Ammon's horn (tissue), 1 donor: ENCODE data around the gene ERFL.

Experiments
- DNase-seq: peaks from one replicate; pipeline ENCODE4 v3.0.0-alpha.2; 2016; ENCODE audit warnings: low spot score

ERFL gene

DNA sequence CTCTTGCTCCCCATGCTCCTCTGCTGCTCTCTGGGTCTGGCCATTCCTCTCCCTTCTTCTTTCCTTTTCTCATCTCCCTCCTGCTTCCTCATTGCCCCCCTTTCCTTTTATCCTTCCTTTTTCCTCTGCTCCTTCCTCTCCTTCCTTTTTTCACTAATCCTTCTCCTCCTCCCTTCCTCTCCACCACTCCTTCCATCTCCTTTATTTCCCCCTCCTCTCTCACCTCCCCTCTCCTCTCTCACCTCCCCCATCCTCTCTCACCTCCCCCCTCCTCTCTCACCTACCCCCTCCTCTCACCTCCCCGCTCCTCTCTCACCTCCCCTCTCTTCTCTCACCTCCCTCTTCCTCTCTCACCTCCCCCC, 31.7 kb downstream of the ERFL start:
- no peak for DNase-seq

DNA sequence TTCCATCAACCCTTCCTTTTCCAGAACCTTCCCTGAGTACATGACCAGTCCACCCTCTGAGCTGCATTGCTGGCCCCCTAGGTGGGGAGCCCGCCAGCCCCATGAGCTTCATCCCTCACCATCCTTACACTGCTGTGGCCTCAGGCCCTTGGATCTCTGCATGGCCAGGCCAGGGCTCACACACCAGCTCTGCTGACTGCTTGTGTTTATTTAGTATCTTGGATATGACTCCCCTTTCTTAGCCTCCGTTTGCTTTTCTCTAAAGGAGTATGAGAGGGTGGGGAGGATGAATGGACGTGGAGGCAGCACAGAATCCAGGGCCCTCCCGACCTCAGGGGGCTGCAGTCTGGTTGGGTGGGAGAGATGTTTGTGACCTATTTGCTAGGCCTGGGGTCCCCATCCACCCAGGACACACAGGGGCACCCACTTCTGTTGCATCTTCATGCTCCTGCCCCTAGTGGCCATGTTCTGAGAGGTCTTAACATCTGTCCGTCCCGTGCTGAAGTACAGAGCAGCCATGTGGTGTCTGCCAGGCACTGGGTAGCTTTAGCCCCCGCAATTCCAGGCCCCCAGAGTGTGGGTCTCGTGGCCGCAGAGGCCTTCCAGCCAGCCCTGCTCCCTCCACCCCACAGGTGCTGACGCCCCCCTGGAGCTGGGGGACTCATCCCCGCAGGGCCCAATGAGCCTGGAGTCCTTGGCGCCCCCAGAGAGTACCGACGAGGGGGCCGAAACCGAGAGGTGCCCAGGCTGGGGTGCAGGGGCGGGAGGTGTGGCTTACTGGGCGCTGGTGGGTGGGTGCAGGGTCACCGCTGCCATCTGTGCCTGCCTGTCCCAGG, 32.3 kb downstream of the ERFL start:
- DNase-seq, result no peak

DNA sequence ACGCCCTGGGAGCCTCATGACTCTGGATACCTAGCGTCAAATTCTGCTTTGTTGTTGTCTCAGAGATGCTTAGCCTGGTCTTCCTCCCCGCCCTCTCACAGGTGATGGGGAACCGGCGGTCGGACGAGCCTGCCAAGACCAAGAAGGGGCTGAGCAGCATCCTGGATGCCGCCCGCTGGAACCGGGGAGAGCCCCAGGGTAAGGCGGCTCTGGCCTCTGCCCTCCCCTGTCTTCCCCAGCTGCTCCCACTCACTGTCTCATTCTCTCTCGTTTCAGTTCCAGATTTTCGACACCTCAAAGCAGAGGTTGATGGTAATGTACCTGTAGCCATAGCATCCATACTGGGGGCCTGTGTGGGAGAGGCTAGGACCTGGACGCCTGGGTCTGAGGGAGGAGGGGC, 33.9 kb downstream of the ERFL start:
- DNase-seq, result no peak

DNA sequence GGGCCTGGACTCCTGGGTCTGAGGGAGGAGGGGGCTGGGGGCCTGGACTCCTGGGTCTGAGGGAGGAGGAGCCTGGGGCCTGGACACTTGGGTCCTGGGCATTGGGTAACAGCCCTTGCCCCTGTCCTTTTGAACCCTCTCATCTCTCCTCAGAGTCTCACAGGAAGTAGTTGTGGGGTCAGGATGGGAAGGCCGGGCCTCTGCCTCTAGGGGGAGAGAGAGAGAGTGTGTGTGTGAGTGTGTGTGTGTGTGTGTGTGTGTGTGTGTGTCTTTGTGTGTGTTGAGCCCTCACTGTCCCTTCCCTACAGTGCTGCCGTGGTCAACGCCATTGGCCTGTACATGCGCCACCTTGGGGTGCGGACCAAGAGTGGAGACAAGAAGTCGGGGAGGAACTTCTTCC, 34.4 kb downstream of the ERFL start:
- DNase-seq, result no peak

DNA sequence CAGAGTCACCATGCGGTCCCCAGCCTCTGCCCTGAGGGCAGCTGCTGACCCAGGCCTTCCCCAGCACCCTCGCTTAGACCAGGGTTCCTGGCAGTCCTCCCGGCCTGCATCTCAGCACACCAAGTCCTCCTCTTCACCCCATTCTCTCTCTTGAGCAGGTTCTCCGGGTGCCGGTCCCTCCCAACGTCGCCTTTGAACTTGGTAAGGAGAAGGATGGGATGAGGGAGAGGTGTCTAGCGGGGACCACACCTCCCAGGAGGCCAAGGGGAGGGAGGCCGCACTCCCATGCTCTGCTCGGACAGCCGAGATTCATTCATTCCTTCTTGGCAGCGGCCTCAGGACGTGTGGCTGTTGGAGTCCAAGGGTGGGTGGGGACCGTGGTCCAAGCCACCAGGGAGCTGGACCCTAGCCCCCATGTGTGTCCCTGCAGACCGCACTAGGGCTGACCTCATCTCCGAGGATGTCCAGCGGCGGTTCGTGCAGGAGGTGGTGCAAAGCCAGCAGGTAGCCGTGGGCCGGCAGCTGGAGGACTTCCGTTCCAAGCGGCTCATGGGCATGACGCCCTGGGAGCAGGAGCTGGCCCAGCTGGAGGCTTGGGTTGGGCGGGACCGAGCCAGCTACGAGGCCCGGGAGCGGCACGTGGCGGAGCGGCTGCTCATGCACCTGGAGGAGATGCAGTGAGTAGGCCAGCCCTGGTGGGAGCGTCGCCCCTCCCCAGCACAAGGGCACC, 35.9 kb downstream of the ERFL start:
- no peak for DNase-seq

DNA sequence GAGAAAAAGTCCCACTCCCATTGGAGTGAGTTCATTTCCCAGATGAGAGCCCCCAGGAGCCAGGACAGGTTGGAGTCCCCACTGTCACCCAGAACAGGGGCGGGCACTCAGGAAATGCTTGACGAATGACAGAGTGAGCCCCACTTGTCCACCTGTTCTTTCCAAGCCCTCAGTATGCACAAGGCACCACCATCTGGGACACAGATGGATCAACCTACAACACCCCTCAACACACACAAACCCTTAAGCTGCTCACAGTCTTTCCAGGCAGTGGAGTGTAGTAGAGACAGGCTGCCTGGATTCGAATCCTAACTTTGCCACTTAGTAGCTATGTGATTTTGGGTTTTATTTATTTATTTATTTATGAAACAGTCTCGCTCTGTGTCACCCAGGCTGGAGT, 37.3 kb downstream of the ERFL start:
- peak; percentile 53 for DNase-seq

DNA sequence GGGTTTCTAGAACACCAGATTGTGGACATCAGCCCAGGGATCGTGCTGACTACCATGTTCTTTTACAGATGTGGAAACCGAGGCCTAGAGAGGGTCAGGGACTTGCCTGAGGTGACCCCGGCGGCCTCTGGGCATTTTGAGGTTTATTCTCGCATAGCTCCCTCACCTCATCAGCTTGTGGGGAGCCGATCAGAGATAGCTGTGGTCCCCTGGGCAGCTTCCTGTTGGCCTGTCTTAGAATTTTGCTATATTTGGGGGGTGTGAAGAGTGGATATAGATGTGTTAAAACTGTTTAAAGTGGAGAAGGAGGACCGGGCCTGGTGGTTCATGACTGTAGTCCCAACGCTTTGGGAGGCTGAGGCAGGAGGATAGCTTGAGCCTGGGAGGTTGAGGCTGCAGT, 38.4 kb downstream of the ERFL start:
- no peak for DNase-seq

DNA sequence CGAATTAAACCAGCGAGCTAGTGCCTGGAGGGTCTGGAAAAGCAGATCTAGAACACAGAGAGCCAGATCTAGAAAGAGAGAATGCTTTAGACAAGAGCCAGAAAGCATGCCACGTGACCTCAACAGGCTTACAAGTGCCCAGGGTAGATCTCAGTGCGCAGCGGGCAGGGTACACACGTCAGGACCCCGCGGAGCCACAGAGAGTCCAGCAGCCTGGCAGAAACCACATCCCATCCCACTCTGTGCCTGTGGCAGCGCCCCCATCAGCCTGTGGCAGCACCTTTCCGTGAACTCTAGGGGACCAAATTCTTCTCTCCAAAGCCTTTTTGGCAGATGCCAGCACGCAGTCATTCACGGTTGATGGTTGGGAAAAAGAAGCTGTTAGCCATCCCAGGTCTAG, 39.3 kb downstream of the ERFL start:
- no peak for DNase-seq

DNA sequence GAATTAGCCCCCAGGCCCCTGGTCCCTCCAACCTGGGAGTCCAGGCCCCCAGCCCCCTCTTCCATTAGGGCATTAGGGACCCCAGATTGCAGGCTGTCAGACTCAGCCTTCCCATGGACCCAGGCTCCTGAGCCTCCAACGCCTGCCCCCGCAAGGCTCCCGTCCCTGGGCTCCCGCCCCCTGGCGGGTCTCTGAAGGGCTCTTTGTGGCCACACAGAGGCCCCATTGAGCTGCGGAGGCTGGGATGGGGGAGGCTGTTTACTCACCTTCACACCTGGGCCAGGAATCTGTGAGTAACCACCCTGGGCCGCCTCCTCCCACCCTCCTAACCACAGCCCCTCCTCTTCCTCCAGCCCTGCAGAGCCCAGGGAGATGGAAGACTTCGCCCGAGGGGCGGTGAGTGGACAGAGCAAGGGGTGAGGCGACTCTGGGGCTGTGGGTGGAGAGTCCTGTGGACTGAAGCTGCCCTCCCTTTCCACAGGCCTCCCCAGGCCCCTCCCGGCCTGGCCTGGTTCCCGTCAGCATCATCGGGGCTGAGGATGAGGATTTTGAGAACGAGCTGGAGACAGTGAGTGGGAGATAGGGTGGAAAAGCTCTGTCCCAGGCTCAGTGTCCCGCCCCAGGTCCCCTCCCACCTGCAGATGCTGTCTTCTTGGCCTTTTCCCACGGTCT, 40.4 kb downstream of the ERFL start:
- peak; percentile 48 for DNase-seq

DNA sequence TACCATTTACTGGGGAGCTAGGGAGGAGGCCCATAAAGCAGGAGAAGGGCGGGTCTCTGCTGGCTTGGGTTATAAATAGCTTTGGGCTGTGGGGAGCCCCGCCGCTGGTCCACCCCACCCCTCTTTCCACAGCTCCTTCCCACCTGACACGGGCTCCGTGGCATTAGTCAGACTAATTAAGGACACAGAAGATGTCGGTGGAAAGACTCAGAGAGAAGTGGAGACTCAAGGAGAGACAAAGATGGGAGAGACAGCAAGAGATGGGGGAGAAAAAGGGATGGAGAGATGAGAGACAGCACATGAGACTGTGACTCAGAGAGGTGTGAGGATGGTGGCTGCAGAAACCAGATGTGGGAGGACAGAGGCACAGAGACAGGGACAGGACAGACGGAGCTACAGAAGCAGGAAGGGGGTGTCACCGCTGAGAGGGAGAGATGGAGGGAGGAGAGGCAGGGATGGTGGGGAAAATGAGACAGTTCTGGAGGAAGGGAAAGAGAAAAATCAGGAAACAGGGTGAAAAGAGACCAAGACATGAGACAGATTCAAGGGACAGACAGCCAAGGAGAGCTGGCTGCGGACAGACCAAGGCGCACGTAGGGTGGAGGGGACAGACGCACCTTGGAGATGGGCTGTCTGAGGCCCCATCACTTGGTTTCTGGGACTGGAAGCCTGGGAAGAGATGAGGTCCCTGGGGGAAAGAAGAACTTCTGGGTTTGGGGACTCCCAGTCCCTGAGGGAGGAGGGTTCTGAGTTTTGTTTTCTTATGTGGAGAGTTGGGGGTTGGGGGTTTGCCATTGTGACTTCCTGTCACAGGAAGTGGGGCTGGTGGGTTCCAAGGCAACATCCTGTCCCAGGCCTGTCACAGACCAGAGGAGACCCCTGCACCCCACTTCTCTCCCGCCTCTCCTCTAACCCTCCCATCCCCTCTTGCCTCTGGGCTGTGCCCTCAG, 41.2 kb downstream of the ERFL start:
- no peak for DNase-seq

DNA sequence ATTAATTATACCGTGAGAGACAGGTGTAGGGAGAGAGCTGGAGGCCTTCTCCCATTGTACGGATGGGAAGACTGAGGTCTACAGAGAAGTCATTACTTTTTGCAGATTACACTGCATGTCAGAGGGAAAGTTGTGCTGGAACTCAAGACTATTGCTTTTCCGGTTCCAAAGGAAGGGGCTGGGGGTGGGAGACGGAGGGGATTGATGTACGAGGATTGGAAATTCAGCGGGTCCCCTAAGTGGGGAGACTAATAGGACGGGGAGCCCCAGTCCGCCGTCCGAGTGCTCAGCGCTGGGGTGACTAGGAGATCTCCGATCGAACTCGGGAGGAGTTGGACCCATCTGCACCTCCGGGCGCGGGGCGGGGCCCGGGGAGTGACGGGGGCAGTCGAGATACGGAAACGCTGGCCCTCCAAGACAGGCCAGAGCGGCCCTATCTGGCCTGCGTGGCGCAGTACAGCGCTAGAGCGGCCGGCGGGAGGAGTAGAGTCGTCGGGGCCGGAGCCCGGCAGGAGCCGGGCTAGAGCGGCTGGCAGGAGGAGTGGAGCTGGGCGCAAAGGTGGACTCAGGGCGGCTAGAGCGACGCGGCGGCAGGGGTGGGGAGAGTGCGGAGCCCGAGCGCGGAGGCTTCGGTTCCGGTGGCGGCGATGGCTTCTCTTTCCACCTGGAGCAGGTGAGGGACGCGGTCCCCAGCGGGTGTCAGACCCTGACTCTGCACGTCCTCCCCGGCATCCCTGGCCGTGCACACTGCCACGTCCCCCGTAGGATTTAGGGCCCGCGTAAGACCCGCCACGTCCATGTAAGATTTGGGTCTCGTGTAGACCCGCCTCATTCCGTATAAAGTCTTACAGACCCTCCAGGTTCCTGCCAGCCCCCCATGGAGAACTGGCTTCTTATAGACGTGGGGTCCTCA, 44.2 kb downstream of the ERFL start:
- peak; percentile 97 for DNase-seq

DNA sequence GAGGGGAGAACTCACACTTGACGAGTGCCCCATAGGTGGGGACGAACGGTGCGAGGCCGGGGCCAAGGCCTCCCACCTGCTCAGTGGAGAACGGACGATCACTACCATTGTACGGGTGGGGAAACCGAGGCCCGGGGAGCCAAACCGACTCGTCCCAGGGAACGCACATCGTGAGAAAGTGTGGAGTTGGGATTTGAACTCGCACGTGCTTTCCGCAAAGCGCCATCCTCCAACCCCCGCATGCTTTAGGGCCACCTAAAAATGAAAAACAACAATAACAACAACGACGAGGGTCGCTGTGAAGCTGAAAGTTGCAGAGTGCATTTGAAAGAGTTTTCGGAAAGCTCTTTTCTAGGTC, 44.8 kb downstream of the ERFL start:
- no peak for DNase-seq

DNA sequence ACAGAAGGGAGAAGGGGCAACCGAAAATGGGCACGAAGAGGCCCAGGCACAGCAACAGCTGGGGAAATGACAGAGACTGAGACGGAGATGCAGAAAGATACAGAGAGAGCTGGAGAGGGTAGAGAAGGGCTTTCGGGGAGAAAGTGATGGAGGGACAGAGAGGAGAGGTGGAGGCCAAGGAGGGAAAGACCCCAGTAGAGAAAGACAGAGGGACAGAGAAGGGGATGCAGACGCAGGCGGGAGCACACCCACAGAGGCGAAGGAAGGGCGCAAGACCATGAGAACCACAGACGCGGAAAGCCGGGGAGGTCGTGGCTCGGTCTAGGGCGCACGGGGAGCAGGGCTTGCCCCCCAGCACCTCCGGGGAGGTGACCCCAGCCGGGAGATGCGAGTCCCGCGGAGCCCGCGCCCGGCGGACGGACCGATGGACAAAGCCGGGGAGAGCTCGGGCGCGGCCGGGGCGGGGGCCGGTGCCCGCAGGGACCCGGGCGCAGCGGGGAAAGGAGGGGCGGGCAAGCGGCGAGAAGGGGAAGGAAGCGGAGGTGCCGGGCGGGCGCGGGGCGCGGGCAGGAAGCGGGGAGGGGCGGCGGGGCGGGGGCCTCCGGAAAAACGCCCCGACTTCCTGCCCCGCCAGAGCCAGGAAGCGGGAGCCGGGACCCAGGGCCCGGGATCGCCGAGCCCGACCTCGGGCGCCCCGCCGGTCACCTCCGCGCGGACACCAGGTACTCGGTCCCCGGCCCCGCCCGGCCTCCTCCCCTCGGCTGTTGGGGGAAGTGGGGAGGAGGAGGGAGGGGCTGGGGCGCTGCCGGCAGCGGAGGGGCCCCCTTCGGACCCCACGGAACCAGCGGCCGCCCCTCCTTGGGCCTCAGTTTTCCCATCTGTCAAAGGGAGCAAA, 45.4 kb downstream of the ERFL start, which contains the start of gene ARHGEF1:
ARHGEF1 (plus strand) TSS at position 617 of the 895 bp plus-strand sequence. CDS start 4,899 bp downstream, outside the sequence.
- peak; percentile 35 for DNase-seq

DNA sequence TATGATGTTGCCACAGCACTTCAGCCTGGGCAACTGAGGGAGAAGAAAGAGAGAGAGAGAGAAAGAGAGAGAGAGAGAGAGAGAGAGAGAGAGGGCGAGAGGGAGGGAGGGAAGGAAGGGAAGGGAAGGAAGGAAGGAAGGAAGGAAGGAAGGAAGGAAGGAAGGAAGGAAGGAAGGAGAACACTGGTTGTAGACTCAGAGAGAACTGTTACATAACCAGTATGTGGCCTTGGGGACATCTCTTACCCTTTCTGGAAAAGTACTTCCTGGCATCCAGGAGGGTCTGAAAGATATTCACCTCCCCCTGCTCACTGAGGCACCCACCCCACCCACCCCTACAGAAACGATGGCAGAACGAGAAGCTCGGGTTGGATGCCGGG, 47.9 kb downstream of the ERFL start:
- DNase-seq, result no peak

DNA sequence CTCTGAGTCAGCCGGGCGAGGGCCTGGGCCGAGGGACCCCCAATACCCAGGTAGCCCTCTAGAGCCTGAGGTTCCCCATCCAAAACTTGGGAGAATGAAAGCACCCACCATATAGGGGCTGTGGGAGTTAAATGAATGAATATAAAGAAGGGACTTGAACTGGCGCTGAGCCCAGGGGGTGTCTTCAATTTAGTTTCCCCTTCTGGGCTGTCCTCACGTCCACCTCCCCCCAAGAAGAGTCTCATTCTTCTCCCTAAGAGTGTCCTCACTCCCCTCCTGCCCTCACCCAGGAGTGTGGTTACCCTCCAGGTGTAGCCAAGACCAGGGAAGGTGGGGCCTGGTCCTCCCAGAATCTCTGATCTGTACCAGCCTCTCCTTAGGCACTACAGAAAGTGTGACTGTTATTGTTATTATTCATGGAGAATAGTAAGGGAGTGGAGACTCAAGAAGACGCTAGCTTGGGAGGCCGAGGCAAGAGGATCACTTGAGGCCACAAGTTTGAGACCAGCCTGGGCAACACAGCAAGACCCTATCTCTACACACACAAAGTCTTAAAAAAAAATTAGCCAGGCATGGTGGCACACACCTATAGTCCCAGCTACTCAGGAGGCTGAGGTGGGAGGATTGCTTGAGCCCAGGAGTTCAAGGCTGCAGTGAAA, 48.5 kb downstream of the ERFL start:
- DNase-seq, result no peak

DNA sequence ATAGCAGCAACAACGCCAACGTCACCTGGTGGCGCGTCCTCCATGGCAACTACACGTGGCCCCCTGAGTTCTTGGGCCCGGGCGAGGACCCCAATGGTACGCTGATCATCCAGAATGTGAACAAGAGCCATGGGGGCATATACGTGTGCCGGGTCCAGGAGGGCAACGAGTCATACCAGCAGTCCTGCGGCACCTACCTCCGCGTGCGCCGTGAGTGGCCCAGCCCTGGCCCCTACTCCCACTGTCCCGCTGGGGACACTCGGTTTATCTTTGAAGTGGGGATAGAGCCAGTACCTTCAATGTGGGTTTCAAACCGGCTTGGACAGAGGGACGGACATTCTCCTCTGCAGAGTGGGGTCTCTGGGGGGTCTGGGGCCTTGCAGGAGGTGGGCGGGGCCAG, 49.2 kb downstream of the ERFL start:
- DNase-seq, result no peak

DNA sequence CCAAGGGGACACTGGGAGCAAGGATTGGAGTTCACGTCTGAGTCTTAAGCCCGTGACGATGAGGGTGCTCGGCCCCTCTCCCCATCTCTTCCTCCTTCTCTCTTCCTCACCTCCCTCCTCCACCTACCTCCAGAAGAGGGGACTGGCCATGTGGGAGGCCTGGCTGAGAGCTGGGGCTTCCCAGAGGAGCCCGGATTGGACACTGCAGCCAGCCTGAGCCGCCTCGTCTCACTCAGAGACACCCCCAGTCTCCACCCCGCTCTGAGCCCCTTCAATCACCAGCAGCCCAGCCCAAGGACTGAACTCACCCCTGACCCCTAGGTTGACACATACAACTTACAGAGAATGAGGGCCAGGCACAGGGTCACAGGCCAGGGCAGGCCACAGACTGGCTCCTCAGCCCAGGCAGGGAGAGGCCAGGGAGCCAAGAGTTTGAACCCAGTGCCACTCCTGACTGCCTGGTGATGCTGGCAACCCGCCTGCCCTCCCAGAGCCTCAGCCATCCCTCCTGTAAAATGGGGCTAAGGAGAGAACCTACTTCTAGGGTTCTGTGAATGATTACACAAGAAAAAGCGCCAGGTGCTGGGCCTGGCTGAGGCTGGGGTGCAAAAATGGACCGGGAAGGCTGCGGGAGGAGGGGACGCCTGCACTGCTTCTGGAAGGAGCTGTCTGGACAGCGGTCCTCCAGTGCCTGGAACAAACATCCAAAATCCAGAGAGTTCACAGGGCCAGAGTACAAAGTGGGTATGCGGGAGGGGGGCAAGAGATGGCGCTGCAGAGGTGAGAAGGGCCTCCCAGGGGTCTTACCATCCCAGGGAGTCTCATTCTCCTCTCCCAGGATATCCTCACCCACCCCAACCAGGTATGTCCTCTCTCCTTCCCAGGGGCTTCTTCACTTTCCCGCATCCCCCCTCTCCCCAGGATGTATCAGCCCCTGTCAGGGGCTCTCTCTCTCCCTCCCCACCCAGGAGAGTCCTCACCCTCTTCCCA, 50.0 kb downstream of the ERFL start:
- no peak for DNase-seq
